Measurements from ENCODE around the gene TTC3.

GRCh38 chr21:37153935-37154350 lies 80.9 kb downstream of the TTC3 start:
- TF ChIP-seq, protein P1, sequence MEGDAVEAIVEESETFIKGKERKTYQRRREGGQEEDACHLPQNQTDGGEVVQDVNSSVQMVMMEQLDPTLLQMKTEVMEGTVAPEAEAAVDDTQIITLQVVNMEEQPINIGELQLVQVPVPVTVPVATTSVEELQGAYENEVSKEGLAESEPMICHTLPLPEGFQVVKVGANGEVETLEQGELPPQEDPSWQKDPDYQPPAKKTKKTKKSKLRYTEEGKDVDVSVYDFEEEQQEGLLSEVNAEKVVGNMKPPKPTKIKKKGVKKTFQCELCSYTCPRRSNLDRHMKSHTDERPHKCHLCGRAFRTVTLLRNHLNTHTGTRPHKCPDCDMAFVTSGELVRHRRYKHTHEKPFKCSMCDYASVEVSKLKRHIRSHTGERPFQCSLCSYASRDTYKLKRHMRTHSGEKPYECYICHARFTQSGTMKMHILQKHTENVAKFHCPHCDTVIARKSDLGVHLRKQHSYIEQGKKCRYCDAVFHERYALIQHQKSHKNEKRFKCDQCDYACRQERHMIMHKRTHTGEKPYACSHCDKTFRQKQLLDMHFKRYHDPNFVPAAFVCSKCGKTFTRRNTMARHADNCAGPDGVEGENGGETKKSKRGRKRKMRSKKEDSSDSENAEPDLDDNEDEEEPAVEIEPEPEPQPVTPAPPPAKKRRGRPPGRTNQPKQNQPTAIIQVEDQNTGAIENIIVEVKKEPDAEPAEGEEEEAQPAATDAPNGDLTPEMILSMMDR (IDR thresholded peaks at IDR 0.05; ENCODE audit: insufficient read depth, low read length): no peak
- TF ChIP-seq POLR2AphosphoS5 (IDR thresholded peaks at IDR 0.05; ENCODE audit: low read depth): no peak
- no peak for TF ChIP-seq REST (IDR thresholded peaks at IDR 0.05; ENCODE audit: insufficient replicate concordance, low read depth)

Measured in HL-60 (cell line).